HepG2 (cell line): ENCODE measurements around the gene SLIT3.

ENCODE experiments used
- ELF3 ChIP-seq: IDR thresholded peaks from 2 replicates; pipeline ENCODE4 v1.6.1; 2016; ENCODE audit warnings: missing genetic modification reagents, missing compliant biosample characterization
- FIP1L1 ChIP-seq: fragments of 200-400 bp; formaldehyde crosslinking; IDR thresholded peaks from 2 replicates; pipeline ENCODE4 v1.6.1; 2018; ENCODE audit warnings: low read depth, mild to moderate bottlenecking, low read length, moderate library complexity, borderline replicate concordance; ENCODE audit not compliant: insufficient read depth
- HNF4G ChIP-seq, 2 experiments: sonication (generic) in 1 of 2; formaldehyde crosslinking in 1 of 2; IDR thresholded peaks; 2 replicates each; pipeline versions ENCODE4 v1.4.0 to v1.6.1; 2011 to 2020; ENCODE audit warnings: borderline replicate concordance in 2 of 2, low read depth in 2 of 2, mild to moderate bottlenecking in 2 of 2, low read length in 1 of 2, missing genetic modification reagents in 1 of 2, moderate library complexity in 1 of 2
- ZBTB26 ChIP-seq: IDR thresholded peaks from 2 replicates; pipeline ENCODE4 v1.6.1; 2016; ENCODE audit warnings: missing compliant biosample characterization, missing genetic modification reagents, borderline replicate concordance
- ZFX ChIP-seq: sonication (generic); formaldehyde crosslinking; IDR thresholded peaks from 2 replicates; pipeline ENCODE4 v1.4.0; 2020; ENCODE audit warnings: mild to moderate bottlenecking, low read depth, missing genetic modification reagents, moderate library complexity
- ZNF770 ChIP-seq: sonication (generic); formaldehyde crosslinking; IDR thresholded peaks from 2 replicates; pipeline ENCODE4 v1.5.0; 2020; ENCODE audit warnings: mild to moderate bottlenecking, missing genetic modification reagents

- TF ChIP-seq ZBTB26 (CRISPR knock-in tag) (no peak), ZFX (CRISPR knock-in tag) (no peak), HNF4G (IDR thresholded peaks at IDR 0.05; ENCODE audit: borderline replicate concordance, low read depth, low read length) (no peak), HNF4G (CRISPR knock-in tag; IDR thresholded peaks at IDR 0.05; ENCODE audit: borderline replicate concordance, low read depth) (no peak), ZNF770 (CRISPR knock-in tag) (no peak), ELF3 (CRISPR knock-in tag) (no peak), FIP1L1 (no peak)
Observed at GRCh38 chr5:169157064-169157463, 143.9 kb downstream of the SLIT3 start.
